Neural cell (in vitro differentiated cells): ENCODE results near the gene C5AR1.

Source experiments
- EZH2 ChIP-seq: fragments of 200-600, 300-800 bp; shearing (Covaris generic), sonication (generic); IDR thresholded peaks from 2 replicates; pipeline ENCODE4 v1.6.1; 2014; ENCODE audit warnings: antibody characterized with exemption, low read length, borderline replicate concordance, mild to moderate bottlenecking; ENCODE audit not compliant: insufficient read depth, poor library complexity, severe bottlenecking
- POLR2AphosphoS5 ChIP-seq: IDR thresholded peaks from 2 replicates; pipeline ENCODE4 v1.6.1; 2012
- TF ChIP-seq, protein P1 (sequence below): fragments of 450-650 bp; IDR thresholded peaks from 2 replicates; pipeline ENCODE4 v1.5.1; 2014; ENCODE audit warnings: antibody characterized with exemption, mild to moderate bottlenecking, moderate library complexity; ENCODE audit not compliant: poor library complexity, severe bottlenecking

DNA sequence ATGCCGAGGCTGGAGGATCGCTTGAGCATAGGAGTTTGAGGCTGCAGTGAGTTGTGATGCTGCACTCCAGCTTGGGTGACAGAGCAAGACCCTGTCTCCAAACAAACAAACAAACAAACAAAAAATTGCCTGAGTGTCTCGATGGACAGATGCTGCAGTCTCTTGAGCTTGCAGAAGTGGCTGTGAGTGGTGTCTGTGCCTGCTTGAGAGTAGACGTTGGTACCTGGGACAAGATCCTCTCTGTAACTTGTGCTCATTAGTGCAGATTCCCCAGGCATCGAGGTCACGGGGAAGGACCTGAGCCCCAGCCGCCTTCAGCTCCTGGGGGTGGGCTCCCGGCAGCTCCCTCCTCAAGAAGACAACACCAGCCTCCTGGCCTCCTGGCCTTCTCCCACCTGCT is 13.7 kb downstream of the C5AR1 start:
- TF ChIP-seq POLR2AphosphoS5 (no peak), EZH2 (no peak)
- TF ChIP-seq, protein P1, sequence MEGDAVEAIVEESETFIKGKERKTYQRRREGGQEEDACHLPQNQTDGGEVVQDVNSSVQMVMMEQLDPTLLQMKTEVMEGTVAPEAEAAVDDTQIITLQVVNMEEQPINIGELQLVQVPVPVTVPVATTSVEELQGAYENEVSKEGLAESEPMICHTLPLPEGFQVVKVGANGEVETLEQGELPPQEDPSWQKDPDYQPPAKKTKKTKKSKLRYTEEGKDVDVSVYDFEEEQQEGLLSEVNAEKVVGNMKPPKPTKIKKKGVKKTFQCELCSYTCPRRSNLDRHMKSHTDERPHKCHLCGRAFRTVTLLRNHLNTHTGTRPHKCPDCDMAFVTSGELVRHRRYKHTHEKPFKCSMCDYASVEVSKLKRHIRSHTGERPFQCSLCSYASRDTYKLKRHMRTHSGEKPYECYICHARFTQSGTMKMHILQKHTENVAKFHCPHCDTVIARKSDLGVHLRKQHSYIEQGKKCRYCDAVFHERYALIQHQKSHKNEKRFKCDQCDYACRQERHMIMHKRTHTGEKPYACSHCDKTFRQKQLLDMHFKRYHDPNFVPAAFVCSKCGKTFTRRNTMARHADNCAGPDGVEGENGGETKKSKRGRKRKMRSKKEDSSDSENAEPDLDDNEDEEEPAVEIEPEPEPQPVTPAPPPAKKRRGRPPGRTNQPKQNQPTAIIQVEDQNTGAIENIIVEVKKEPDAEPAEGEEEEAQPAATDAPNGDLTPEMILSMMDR, result no peak
